GM12878 (cell line): Measurements from ENCODE around the gene FOXO1. TPM values are rescaled to one million over a fixed set of nuclear protein-coding genes. Genes with fewer than 3 reads are reported as not detected.

Source experiments
- ATAC-seq: fragments of 200-7000 bp; cut with Tn5 transposase; 3 replicates; pipeline ENCODE4 v1.9.1; 2020; ENCODE audit warnings: mild to moderate bottlenecking, moderate library complexity
- BruUV-seq: library from RNA; stranded (reverse); fragments of 400-500 nt; replicated peaks from 2 replicates; lab custom pipeline; 2021; lab: Mats Ljungman, UMichigan
- CTCF ChIA-PET: fragments of 300-600 bp; sonication (Branson Sonifier 250); formaldehyde crosslinking; extraction: SDS; loops from one replicate; lab custom pipeline; 2021; ENCODE audit warnings: inconsistent platforms; lab: Yijun Ruan, JAX
- POLR2A ChIA-PET: fragments of 350-600 bp; formaldehyde crosslinking; extraction: SDS; loops from one replicate; lab custom pipeline; 2021; ENCODE audit warnings: inconsistent platforms; lab: Charles Lee
- RAD21 ChIA-PET: fragments of 300-600 bp; sonication (Branson Sonifier 250); formaldehyde crosslinking; loops from one replicate; lab custom pipeline; 2023; ENCODE audit warnings: antibody characterized with exemption; ENCODE audit not compliant: unreplicated experiment; lab: Charles Lee
- SMC1A ChIA-PET: fragments of 300-600 bp; sonication (Branson Sonifier 250); formaldehyde crosslinking; loops from one replicate; lab custom pipeline; 2023; ENCODE audit not compliant: unreplicated experiment, uncharacterized antibody; lab: Charles Lee
- DNase-seq: peaks from one replicate; pipeline ENCODE4 v3.0.0-alpha.2; 2011; ENCODE audit warnings: low read depth, low spot score
- FAIRE-seq: peaks from 3 replicates; lab custom pipeline; 2011; peaks lifted over from hg19 to GRCh38; lab: Jason Lieb, UNC
- H2AFZ ChIP-seq: 2 replicates; pipeline ENCODE4 v1.6.0; 2011; ENCODE audit warnings: low read depth, low read length, control low read depth; ENCODE audit not compliant: control insufficient read depth
- H3K27ac ChIP-seq: 2 replicates; pipeline ENCODE4 v1.5.1; 2011; ENCODE audit warnings: control low read depth; ENCODE audit not compliant: control insufficient read depth, insufficient read depth
- H3K27me3 ChIP-seq, 2 experiments: replicated peaks in 1 of 2; 2 replicates each; pipeline versions ENCODE4 v1.6.0 to v1.6.1; 2011; ENCODE audit warnings: low read length in 1 of 2; ENCODE audit not compliant: control insufficient read depth in 2 of 2, insufficient read depth in 2 of 2
- H3K36me3 ChIP-seq, 2 experiments: 2 replicates each; pipeline ENCODE4 v1.5.1; 2011; ENCODE audit warnings: low read length in 1 of 2; ENCODE audit not compliant: control insufficient read depth in 2 of 2, insufficient read depth in 2 of 2
- H3K4me1 ChIP-seq: 2 replicates; pipeline ENCODE4 v1.6.1; 2011; ENCODE audit warnings: mild to moderate bottlenecking, low read length, moderate library complexity, mixed read lengths; ENCODE audit not compliant: control insufficient read depth, insufficient read depth
- H3K4me2 ChIP-seq: 2 replicates; pipeline ENCODE4 v1.6.0; 2011; ENCODE audit warnings: control low read depth; ENCODE audit not compliant: control insufficient read depth, insufficient read depth
- H3K4me3 ChIP-seq: fragments of 200-600 bp; sonication (generic); 2 replicates; pipeline ENCODE4 v1.5.1; 2016
- H3K79me2 ChIP-seq: 2 replicates; pipeline ENCODE4 v1.6.0; 2011; ENCODE audit warnings: low read length; ENCODE audit not compliant: control insufficient read depth, insufficient read depth
- H3K9ac ChIP-seq: 2 replicates; pipeline ENCODE4 v1.8.0; 2011; ENCODE audit warnings: low read length, control low read depth, mixed read lengths; ENCODE audit not compliant: control insufficient read depth, insufficient read depth
- H3K9me3 ChIP-seq: replicated peaks from 3 replicates; pipeline ENCODE4 v1.5.1; 2011; ENCODE audit warnings: mild to moderate bottlenecking, low read length; ENCODE audit not compliant: control insufficient read depth, insufficient read depth
- H4K20me1 ChIP-seq: 2 replicates; pipeline ENCODE4 v1.6.0; 2011; ENCODE audit not compliant: control insufficient read depth, insufficient read depth
- FOXM1 ChIP-seq: IDR thresholded peaks from 2 replicates; pipeline ENCODE4 v1.6.1; 2012; ENCODE audit warnings: low read depth, mild to moderate bottlenecking, inconsistent platforms, low read length, moderate library complexity
- KAT2A ChIP-seq: conservative IDR thresholded peaks from 2 replicates; pipeline ENCODE4 v1.6.1; 2011; ENCODE audit warnings: low read depth, low read length; ENCODE audit not compliant: control insufficient read depth
- NFYA ChIP-seq: IDR thresholded peaks from 2 replicates; pipeline ENCODE4 v1.6.1; 2011; ENCODE audit warnings: low read depth, mild to moderate bottlenecking, low read length, improper control_type of control experiment, borderline replicate concordance
- RBBP5 ChIP-seq: fragments of 200-600 bp; sonication (generic); conservative IDR thresholded peaks from 2 replicates; pipeline ENCODE4 v1.6.1; 2016
- RUNX3 ChIP-seq: IDR thresholded peaks from 2 replicates; pipeline ENCODE4 v1.6.1; 2012; ENCODE audit warnings: low read length, inconsistent platforms
- SMARCA5 ChIP-seq: fragments of 450-650 bp; IDR thresholded peaks from 2 replicates; pipeline ENCODE4 v1.6.1; 2017; ENCODE audit warnings: mild to moderate bottlenecking
- SREBF2 ChIP-seq: IDR thresholded peaks from 2 replicates; pipeline ENCODE4 v1.6.1; 2012; ENCODE audit warnings: mild to moderate bottlenecking, low read length
- TCF7 ChIP-seq: IDR thresholded peaks from 2 replicates; pipeline ENCODE4 v1.6.1; 2014; ENCODE audit warnings: antibody characterized with exemption, borderline replicate concordance
- in situ Hi-C: fragments of 300-500 bp; cut with MboI; formaldehyde crosslinking; loops from 9 replicates; pipeline ENCODE4 v1.14.3; 2018; ENCODE audit warnings: mixed read lengths
- intact Hi-C: fragments of 100-400 bp; cut with micrococcal nuclease; formaldehyde crosslinking; loops from one replicate; pipeline ENCODE4 v1.14.2; 2022; ENCODE audit not compliant: unreplicated experiment
- polyA plus RNA-seq, 11 experiments: library from polyadenylated mRNA; depleted of rRNA in 4 of 11; unstranded in 6 of 11; stranded (reverse) in 5 of 11; fragments of >200 nt; fragmentation: Nextera tagmentation in 4 of 11; fragmentation: Illumina TruSeq in 1 of 11; extraction: Ambion mirVana in 4 of 11; extraction: Trizol in 1 of 11; gene quantifications; 1 replicate in 1 of 11; 2 replicates in 10 of 11; pipeline versions ENCODE4 v1.2.1 to v1.2.3, GENCODE V29; 2011 to 2016; ENCODE audit warnings: inconsistent platforms in 2 of 11, missing spikeins in 2 of 11, low read depth in 1 of 11
- total RNA-seq, 4 experiments: library from RNA; depleted of rRNA in 3 of 4; stranded (reverse); fragments of >200 nt in 3 of 4; fragmentation: Illumina TruSeq in 1 of 4; extraction: Trizol in 1 of 4; gene quantifications; 2 replicates each; pipeline versions ENCODE4 v1.2.1 to v1.2.3, GENCODE V29; 2013 to 2021
- TF ChIP-seq, protein P1 (sequence below): fragments of 450-650 bp; IDR thresholded peaks from 2 replicates; pipeline ENCODE4 v1.6.1; 2016; ENCODE audit warnings: mild to moderate bottlenecking, moderate library complexity, borderline replicate concordance
- TF ChIP-seq, protein P2 (sequence below): fragments of 450-650 bp; IDR thresholded peaks from 2 replicates; pipeline ENCODE4 v1.6.1; 2017; ENCODE audit warnings: mild to moderate bottlenecking, low read depth, inconsistent platforms; ENCODE audit not compliant: poor library complexity, severe bottlenecking
- TF ChIP-seq, protein P3 (sequence below): fragments of 450-650 bp; IDR thresholded peaks from 2 replicates; pipeline ENCODE4 v1.6.1; 2017; ENCODE audit warnings: mild to moderate bottlenecking, moderate library complexity

The FOXO1 gene
- total and polyA plus RNA-seq, 10 of the 15 experiments (the other 5 are each of a cell fraction or from before 2014, with no cell fraction given) = 0.58 to 8.3 (median 0.88) TPM

DNA sequence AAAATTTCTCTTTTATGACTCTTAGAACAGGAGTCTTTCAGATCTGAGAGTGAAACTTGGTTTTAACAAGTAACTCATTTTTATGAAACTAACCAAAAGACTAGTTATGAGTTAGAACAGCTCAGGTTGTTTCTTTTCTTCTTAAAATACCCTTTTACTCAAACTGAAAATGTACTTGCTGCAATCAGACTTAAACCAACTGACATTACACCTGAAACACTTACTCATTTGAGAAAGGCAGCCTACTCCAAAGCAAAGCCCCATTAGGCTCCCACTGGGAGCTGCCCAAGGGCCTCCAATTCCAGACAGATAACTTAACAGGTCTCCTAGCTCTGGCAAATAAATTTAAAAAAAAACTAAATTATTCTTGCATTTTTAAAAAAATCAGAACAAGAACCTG is 3.6 kb downstream of the FOXO1 start:
- peak; percentile 95 for FAIRE-seq
- peak overlapping the region; percentile 80 for H3K9ac ChIP-seq
- in situ Hi-C loops (loop anchor here (5.0 kb wide), 2 partner anchors 146 to 216 kb away; no protein-coding TSS in a partner anchor), intact Hi-C loops (loop anchor here (1.0 to 5.0 kb wide), 5 partner anchors 32 to 241 kb away; no protein-coding TSS in a partner anchor)
- ChIA-PET POLR2A (interaction anchor here (0.7 kb wide), 1 partner anchor 32 kb away, joined by 3 read pairs; no protein-coding TSS in a partner anchor), SMC1A (interaction anchor here (0.7 to 4.4 kb wide), 9 partner anchors 10 to 218 kb away, joined by 3 to 20 read pairs (median 3); no protein-coding TSS in a partner anchor), RAD21 (interaction anchor here (0.6 to 2.7 kb wide), 9 partner anchors 10 to 593 kb away, joined by 3 to 14 read pairs (median 4); no protein-coding TSS in a partner anchor), CTCF (interaction anchor here (1.1 kb wide), 1 partner anchor 115 kb away, joined by 3 read pairs; no protein-coding TSS in a partner anchor)
- DNase-seq = peak; percentile 74
- H3K27ac ChIP-seq = peak overlapping the region; percentile 89
- H3K9me3 ChIP-seq = no peaks in the 10 kb centered on the region
- H4K20me1 ChIP-seq = no peaks in the 10 kb centered on the region; the same call in 1 of the 2 replicates
- peak overlapping the region; percentile 91 for H3K4me2 ChIP-seq
- no peaks in the 10 kb centered on the region for H3K36me3 ChIP-seq
- BruUV-seq = no TSS peak
- H3K79me2 ChIP-seq = peaks cover 63% of the 10 kb centered on the region
- ATAC-seq = peak; percentile 40
- no peak overlapping the region for H2AFZ ChIP-seq
- H3K27me3 ChIP-seq = no peaks in the 10 kb centered on the region
- peaks cover 20% of the 10 kb centered on the region for H3K4me1 ChIP-seq
- peak overlapping the region; percentile 65 for H3K4me3 ChIP-seq
- TF ChIP-seq RBBP5 (no peak), SREBF2 (no peak), FOXM1 (peak; percentile 92; the same call in 1 of the 2 replicates), RUNX3 (peak; percentile 85), KAT2A (no peak), TCF7 (peak; percentile 23; the same call in 1 of the 2 replicates), SMARCA5 (no peak), NFYA (no peak)
- TF ChIP-seq, protein P1, sequence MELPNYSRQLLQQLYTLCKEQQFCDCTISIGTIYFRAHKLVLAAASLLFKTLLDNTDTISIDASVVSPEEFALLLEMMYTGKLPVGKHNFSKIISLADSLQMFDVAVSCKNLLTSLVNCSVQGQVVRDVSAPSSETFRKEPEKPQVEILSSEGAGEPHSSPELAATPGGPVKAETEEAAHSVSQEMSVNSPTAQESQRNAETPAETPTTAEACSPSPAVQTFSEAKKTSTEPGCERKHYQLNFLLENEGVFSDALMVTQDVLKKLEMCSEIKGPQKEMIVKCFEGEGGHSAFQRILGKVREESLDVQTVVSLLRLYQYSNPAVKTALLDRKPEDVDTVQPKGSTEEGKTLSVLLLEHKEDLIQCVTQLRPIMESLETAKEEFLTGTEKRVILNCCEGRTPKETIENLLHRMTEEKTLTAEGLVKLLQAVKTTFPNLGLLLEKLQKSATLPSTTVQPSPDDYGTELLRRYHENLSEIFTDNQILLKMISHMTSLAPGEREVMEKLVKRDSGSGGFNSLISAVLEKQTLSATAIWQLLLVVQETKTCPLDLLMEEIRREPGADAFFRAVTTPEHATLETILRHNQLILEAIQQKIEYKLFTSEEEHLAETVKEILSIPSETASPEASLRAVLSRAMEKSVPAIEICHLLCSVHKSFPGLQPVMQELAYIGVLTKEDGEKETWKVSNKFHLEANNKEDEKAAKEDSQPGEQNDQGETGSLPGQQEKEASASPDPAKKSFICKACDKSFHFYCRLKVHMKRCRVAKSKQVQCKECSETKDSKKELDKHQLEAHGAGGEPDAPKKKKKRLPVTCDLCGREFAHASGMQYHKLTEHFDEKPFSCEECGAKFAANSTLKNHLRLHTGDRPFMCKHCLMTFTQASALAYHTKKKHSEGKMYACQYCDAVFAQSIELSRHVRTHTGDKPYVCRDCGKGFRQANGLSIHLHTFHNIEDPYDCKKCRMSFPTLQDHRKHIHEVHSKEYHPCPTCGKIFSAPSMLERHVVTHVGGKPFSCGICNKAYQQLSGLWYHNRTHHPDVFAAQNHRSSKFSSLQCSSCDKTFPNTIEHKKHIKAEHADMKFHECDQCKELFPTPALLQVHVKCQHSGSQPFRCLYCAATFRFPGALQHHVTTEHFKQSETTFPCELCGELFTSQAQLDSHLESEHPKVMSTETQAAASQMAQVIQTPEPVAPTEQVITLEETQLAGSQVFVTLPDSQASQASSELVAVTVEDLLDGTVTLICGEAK = no peak
- TF ChIP-seq, protein P2, sequence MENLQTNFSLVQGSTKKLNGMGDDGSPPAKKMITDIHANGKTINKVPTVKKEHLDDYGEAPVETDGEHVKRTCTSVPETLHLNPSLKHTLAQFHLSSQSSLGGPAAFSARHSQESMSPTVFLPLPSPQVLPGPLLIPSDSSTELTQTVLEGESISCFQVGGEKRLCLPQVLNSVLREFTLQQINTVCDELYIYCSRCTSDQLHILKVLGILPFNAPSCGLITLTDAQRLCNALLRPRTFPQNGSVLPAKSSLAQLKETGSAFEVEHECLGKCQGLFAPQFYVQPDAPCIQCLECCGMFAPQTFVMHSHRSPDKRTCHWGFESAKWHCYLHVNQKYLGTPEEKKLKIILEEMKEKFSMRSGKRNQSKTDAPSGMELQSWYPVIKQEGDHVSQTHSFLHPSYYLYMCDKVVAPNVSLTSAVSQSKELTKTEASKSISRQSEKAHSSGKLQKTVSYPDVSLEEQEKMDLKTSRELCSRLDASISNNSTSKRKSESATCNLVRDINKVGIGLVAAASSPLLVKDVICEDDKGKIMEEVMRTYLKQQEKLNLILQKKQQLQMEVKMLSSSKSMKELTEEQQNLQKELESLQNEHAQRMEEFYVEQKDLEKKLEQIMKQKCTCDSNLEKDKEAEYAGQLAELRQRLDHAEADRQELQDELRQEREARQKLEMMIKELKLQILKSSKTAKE = peak; percentile 89
- TF ChIP-seq, protein P3, sequence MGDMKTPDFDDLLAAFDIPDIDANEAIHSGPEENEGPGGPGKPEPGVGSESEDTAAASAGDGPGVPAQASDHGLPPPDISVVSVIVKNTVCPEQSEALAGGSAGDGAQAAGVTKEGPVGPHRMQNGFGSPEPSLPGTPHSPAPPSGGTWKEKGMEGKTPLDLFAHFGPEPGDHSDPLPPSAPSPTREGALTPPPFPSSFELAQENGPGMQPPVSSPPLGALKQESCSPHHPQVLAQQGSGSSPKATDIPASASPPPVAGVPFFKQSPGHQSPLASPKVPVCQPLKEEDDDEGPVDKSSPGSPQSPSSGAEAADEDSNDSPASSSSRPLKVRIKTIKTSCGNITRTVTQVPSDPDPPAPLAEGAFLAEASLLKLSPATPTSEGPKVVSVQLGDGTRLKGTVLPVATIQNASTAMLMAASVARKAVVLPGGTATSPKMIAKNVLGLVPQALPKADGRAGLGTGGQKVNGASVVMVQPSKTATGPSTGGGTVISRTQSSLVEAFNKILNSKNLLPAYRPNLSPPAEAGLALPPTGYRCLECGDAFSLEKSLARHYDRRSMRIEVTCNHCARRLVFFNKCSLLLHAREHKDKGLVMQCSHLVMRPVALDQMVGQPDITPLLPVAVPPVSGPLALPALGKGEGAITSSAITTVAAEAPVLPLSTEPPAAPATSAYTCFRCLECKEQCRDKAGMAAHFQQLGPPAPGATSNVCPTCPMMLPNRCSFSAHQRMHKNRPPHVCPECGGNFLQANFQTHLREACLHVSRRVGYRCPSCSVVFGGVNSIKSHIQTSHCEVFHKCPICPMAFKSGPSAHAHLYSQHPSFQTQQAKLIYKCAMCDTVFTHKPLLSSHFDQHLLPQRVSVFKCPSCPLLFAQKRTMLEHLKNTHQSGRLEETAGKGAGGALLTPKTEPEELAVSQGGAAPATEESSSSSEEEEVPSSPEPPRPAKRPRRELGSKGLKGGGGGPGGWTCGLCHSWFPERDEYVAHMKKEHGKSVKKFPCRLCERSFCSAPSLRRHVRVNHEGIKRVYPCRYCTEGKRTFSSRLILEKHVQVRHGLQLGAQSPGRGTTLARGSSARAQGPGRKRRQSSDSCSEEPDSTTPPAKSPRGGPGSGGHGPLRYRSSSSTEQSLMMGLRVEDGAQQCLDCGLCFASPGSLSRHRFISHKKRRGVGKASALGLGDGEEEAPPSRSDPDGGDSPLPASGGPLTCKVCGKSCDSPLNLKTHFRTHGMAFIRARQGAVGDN = no peak
